Lower lobe of right lung (tissue), 2 donors: ENCODE measurements around the gene PSMB8. TPM values are rescaled to one million over a fixed set of nuclear protein-coding genes. Genes with fewer than 3 reads are reported as not detected.

Source experiments
- ATAC-seq, 2 donors: fragments of 200-7000 bp; cut with Tn5 transposase; one replicate each; pipeline ENCODE4 v1.9.1; 2020 to 2022; ENCODE audit warnings: mild to moderate bottlenecking in 2 of 2, moderate library complexity in 2 of 2
- DNase-seq: peaks from one replicate; pipeline ENCODE4 v3.0.0-alpha.2; 2020
- H3K27ac ChIP-seq: fragments of 200-600 bp; one replicate; pipeline ENCODE4 v1.8.0; 2022
- H3K27me3 ChIP-seq: fragments of 200-600 bp; one replicate; pipeline ENCODE4 v1.8.0; 2022; ENCODE audit warnings: low read depth
- H3K36me3 ChIP-seq: fragments of 200-600 bp; one replicate; pipeline ENCODE4 v1.8.0; 2022; ENCODE audit warnings: mild to moderate bottlenecking
- H3K4me1 ChIP-seq: fragments of 200-600 bp; one replicate; pipeline ENCODE4 v1.8.0; 2022
- H3K4me3 ChIP-seq: fragments of 200-600 bp; one replicate; pipeline ENCODE4 v1.8.0; 2022; ENCODE audit warnings: mild to moderate bottlenecking
- H3K9me3 ChIP-seq: fragments of 200-600 bp; one replicate; pipeline ENCODE4 v1.8.0; 2022
- CTCF ChIP-seq: fragments of 200-600 bp; IDR thresholded peaks from one replicate; pipeline ENCODE4 v1.8.0; 2022; ENCODE audit warnings: antibody characterized with exemption, mild to moderate bottlenecking
- intact Hi-C: fragments of 100-400 bp; cut with DNase I; formaldehyde crosslinking; loops from one replicate; pipeline ENCODE4 v1.11.0; 2022
- total RNA-seq: library from RNA; stranded (reverse); fragmentation: NEBNext Ultra II Directional; extraction: Animal tissue kit (Norgen Biotek cat#: 25700); gene quantifications from one replicate; pipeline ENCODE4 v1.2.1, GENCODE V29; 2021
- donor health status: DM: no; HTN: yes; CAD: no; lungs with severe emphysema.

The PSMB8 gene
- total RNA-seq, 1 donor from 2014 or later, result 103 TPM

DNA sequence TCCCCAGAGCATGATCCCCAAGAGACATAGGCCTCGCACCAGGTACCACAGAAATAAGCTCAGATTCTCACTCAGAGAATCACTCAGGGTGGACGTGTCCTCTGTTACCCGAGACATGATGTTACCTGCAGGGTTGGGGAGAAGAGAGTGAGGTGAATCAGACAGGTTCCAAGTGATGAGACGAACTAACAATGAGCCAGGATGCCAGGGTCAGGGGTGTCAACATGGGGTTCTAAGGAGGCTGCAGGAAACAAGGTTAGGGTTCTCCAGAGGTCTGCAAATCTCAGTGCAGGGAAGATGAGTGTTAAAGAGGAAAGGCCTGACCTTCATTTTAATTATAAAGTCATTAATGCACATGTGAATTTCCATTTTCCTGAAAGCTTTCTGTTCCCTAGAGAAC lies 7.2 kb upstream of the PSMB8 start:
- no peak for DNase-seq
- H3K9me3 ChIP-seq, result no peaks in the 10 kb centered on the region
- TF ChIP-seq CTCF, result no peak
- no peak overlapping the region for H3K4me3 ChIP-seq
- no peak overlapping the region for H3K27ac ChIP-seq
- no peaks in the 10 kb centered on the region for H3K27me3 ChIP-seq
- peaks cover 59% of the 10 kb centered on the region for H3K36me3 ChIP-seq
- peaks cover 53% of the 10 kb centered on the region for H3K4me1 ChIP-seq
- intact Hi-C loops, result no loop called here
- ATAC-seq, result no peak

- Histone ChIP-seq H3K4me3 (no peak overlapping the region), H3K9me3 (no peaks in the 10 kb centered on the region), H3K36me3 (peaks cover 70% of the 10 kb centered on the region), H3K27ac (no peak overlapping the region), H3K4me1 (peaks cover 52% of the 10 kb centered on the region), H3K27me3 (no peaks in the 10 kb centered on the region)
- ATAC-seq, result no peak
- TF ChIP-seq CTCF, result no peak
- intact Hi-C loops, result no loop called here
- DNase-seq, result no peak
Observed at GRCh38 chr6:32849126-32849525, 5.3 kb upstream of the PSMB8 start.

- Histone ChIP-seq H3K9me3 (no peaks in the 10 kb centered on the region), H3K27me3 (no peaks in the 10 kb centered on the region), H3K4me1 (peaks cover 53% of the 10 kb centered on the region), H3K27ac (no peak overlapping the region), H3K36me3 (peaks cover 70% of the 10 kb centered on the region), H3K4me3 (no peak overlapping the region)
- DNase-seq (no peak), ATAC-seq (no peak)
- intact Hi-C loops, result no loop called here
- no peak for TF ChIP-seq CTCF
Observed at GRCh38 chr6:32847795-32848194, 3.9 kb upstream of the PSMB8 start.

DNA sequence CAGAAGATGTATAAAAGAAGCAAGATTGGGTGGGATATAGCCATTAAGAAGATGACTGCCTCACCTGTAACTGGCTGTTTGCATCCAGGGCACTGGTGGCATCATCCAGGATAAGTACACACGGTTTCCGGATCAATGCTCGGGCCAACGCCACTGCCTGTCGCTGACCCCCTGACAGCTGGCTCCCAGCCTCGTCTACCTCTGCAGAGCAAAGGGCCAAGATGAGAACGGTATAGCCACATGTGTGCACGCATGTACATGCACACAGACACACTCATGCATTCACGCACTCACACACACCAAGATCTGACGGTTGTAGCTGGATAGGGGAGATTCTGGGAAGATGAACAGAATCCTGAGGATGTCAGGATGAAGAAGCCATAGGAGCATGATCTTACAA lies 3.2 kb upstream of the PSMB8 start:
- intact Hi-C loops, result no loop called here
- TF ChIP-seq CTCF, result no peak
- Histone ChIP-seq H3K4me3 (no peak overlapping the region), H3K4me1 (peaks cover 53% of the 10 kb centered on the region), H3K9me3 (no peaks in the 10 kb centered on the region), H3K27ac (no peak overlapping the region), H3K36me3 (peaks cover 74% of the 10 kb centered on the region), H3K27me3 (no peaks in the 10 kb centered on the region)
- ATAC-seq (no peak), DNase-seq (no peak)

- DNase-seq, result no peak
- H3K4me3 ChIP-seq, result peak overlapping the region; percentile 92
- H3K27ac ChIP-seq, result peak overlapping the region; percentile 91
- TF ChIP-seq CTCF, result no peak
- intact Hi-C loops, result no loop called here
- peaks cover 45% of the 10 kb centered on the region for H3K4me1 ChIP-seq
- H3K27me3 ChIP-seq, result no peaks in the 10 kb centered on the region
- H3K36me3 ChIP-seq, result peaks cover 74% of the 10 kb centered on the region
- ATAC-seq, result peak in 1 of 2 donors; percentile 2
- no peaks in the 10 kb centered on the region for H3K9me3 ChIP-seq
Observed at GRCh38 chr6:32845384-32845884, 1.6 kb upstream of the PSMB8 start.
